NB4 (cell line): ENCODE data around the gene TSHZ2.

ENCODE experiments used
- DNase-seq: peaks from one replicate; pipeline ENCODE4 v3.0.0; 2010; ENCODE audit warnings: low read depth
- H3K4me3 ChIP-seq: one replicate; pipeline ENCODE4 v1.5.1; 2011; ENCODE audit warnings: mild to moderate bottlenecking, low read depth, low read length, moderate library complexity
- MYC ChIP-seq: IDR thresholded peaks from 2 replicates; pipeline ENCODE4 v1.6.1; 2011; ENCODE audit warnings: low read depth, low read length
- POLR2A ChIP-seq: IDR thresholded peaks from 2 replicates; pipeline ENCODE4 v1.6.1; 2011; ENCODE audit warnings: mild to moderate bottlenecking; ENCODE audit not compliant: insufficient read length; ENCODE audit errors: extremely low read depth
- TF ChIP-seq, protein P1 (sequence below): IDR thresholded peaks from one replicate; pipeline ENCODE4 v1.5.1; 2012; ENCODE audit warnings: low read depth, low read length
- TF ChIP-seq, protein P2 (sequence below): IDR thresholded peaks from 2 replicates; pipeline ENCODE4 v1.6.1; 2011; ENCODE audit warnings: low read depth, low read length

TSHZ2 gene

DNA sequence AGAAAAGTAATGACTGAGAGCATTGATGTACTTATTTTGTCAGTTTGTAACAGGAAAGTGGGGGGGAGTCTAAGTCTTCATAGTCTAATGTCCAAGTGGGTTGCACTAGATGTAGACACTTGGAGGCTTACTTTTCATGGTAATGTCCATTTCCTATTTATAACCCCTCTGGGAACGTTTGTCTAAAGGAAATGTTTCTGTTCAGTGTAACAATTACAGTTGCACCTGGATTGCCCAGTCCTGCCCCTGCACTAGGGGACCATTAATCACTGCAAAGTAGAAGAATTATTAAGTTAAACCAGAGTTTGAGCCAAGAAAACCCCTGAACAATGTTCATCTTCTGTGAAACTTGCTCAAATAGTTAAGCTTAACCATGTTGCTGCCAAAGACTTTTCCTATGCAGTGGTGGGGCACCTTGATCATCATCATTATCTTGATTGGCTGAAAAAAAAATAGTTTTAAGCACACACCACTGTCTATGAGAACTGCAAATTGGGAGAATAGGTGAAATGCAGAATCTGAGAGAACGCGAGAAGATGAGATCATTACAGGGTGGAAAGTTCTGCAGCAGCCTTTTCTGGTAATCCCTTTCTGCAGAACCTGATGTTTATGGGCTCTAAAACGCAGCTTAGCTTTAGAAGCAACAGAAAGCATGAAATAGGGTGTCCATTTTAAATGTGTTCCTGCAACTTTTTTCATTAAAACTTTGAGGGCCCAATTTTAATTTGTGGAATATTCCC is 515.5 kb downstream of the TSHZ2 start:
- no peak for DNase-seq
- no peak overlapping the region for H3K4me3 ChIP-seq
- no peak for TF ChIP-seq MYC
- TF ChIP-seq, protein P1, sequence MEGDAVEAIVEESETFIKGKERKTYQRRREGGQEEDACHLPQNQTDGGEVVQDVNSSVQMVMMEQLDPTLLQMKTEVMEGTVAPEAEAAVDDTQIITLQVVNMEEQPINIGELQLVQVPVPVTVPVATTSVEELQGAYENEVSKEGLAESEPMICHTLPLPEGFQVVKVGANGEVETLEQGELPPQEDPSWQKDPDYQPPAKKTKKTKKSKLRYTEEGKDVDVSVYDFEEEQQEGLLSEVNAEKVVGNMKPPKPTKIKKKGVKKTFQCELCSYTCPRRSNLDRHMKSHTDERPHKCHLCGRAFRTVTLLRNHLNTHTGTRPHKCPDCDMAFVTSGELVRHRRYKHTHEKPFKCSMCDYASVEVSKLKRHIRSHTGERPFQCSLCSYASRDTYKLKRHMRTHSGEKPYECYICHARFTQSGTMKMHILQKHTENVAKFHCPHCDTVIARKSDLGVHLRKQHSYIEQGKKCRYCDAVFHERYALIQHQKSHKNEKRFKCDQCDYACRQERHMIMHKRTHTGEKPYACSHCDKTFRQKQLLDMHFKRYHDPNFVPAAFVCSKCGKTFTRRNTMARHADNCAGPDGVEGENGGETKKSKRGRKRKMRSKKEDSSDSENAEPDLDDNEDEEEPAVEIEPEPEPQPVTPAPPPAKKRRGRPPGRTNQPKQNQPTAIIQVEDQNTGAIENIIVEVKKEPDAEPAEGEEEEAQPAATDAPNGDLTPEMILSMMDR = no peak
- TF ChIP-seq, protein P2, sequence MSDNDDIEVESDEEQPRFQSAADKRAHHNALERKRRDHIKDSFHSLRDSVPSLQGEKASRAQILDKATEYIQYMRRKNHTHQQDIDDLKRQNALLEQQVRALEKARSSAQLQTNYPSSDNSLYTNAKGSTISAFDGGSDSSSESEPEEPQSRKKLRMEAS = no peak
- TF ChIP-seq POLR2A = no peak

DNA sequence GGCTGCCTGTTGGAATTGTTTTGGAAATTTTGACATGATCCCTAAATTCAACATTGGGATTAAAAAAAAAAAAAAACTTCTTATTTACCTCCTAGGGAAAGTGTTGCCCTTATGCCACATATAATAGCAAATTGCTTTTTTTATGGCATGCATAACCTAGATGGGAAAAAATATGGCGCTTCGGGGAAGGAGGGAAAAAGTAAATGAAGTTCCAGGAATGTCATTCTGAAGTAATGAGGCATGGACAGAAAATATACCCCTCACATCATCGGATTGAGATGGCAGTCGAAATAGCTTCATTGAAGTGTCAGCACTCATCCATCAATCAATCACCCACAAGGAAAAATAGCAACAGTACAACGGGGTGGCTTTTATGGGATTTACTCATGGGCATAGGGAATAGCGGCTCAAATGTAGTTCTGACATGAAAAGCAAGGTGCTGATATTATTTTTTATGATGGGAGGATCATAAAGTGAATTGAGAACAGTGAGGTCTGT is 516.7 kb downstream of the TSHZ2 start:
- TF ChIP-seq, protein P1 = no peak
- TF ChIP-seq MYC = no peak
- TF ChIP-seq POLR2A = no peak
- TF ChIP-seq, protein P2 = no peak
- no peak overlapping the region for H3K4me3 ChIP-seq

DNA sequence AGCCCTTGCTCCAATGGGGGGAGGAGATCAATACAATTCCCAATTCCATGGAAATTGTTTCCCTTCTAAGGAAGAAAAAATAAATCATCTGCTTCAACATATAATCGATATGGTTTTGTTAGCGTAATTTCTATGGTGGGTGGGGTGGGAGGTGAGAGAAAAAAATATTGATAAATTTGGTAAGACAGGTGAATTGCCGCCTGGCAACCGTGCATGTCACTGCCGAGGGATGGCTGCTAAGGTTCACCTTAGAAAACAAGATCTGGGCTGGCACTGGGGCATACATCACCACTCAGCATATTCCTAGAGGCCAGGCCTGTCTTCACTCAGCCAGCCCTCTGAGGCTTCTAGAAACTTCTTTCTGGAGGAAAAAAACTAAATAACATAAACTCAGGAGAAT is 517.4 kb downstream of the TSHZ2 start:
- TF ChIP-seq MYC (no peak), POLR2A (no peak)
- TF ChIP-seq, protein P2 = no peak
- TF ChIP-seq, protein P1 = no peak
- no peak for DNase-seq
- H3K4me3 ChIP-seq = no peak overlapping the region

More for the DNA sequence above, 516.7 kb downstream of the TSHZ2 start:
- DNase-seq = no peak

DNA sequence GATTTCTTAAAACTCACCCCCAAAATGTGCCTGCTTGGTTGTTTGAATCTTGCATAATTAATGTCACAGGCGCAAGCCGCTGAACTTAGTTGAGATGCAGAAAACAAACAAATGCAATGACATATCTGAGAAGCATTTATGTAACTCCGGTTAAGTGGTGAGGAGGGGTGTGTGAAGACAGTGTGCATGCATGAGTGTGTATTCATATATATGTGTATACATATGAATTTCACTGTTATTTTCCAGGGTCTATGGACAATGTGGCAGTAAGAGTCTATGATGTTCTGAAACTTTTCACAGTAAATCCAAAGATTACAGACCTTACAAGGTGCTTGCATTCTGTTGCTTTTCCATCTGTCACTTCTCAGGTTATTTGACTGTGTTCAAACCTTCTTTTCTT is 518.5 kb downstream of the TSHZ2 start:
- no peak overlapping the region for H3K4me3 ChIP-seq
- no peak for DNase-seq
- TF ChIP-seq MYC (no peak), POLR2A (no peak)
- TF ChIP-seq, protein P2 = no peak
- TF ChIP-seq, protein P1 = no peak

DNA sequence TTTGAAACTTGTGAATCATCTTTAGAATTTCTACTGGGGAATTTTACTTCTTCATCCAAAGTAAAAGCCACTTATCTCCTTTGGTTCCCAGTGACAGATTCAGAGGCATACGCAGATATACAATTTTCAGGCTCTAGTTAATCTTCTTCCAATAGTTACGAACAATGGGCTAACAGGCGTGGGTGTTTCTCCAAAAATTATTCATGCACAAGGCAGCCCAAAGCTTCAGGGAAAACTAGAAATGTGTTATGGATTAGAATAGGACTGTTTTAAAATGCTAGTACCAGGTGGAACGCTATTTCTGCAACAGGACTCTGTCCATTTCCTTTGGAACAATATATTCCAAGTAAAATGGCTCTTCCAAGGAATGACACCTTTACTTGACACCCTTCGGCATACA is 519.3 kb downstream of the TSHZ2 start:
- no peak overlapping the region for H3K4me3 ChIP-seq
- no peak for DNase-seq
- TF ChIP-seq MYC = no peak
- TF ChIP-seq POLR2A = no peak
- TF ChIP-seq, protein P2 = no peak
- TF ChIP-seq, protein P1 = no peak
